AG04449 (cell line): Measurements from ENCODE around the gene COL4A1.
A peak's percentile ranks its signal among the peaks of the same experiment; 100 is the strongest.

Experiments used
- CTCF ChIA-PET: fragments of 350-600 bp; formaldehyde crosslinking; extraction: SDS; loops from one replicate; lab custom pipeline; 2021; ENCODE audit warnings: antibody characterized with exemption; lab: Yijun Ruan, JAX
- POLR2A ChIA-PET: fragments of 400-600, 350-600 bp; formaldehyde crosslinking; extraction: SDS; loops from one replicate; lab custom pipeline; 2020; ENCODE audit warnings: antibody characterized with exemption, inconsistent platforms; lab: Yijun Ruan, JAX
- DNase-seq: peaks from one replicate; pipeline ENCODE4 v3.0.0-alpha.2; 2010; ENCODE audit warnings: low read depth, low spot score
- H3K4me3 ChIP-seq: 2 replicates; pipeline ENCODE4 v1.5.1; 2011; ENCODE audit warnings: low read depth, mild to moderate bottlenecking, control low read depth, low read length
- TF ChIP-seq, protein P1 (sequence below): IDR thresholded peaks from one replicate; pipeline ENCODE4 v1.5.1; 2011; ENCODE audit warnings: mild to moderate bottlenecking, moderate library complexity, low read length, control low read depth, inconsistent platforms; ENCODE audit not compliant: insufficient read depth; ENCODE audit errors: missing control alignments

COL4A1 gene

DNA sequence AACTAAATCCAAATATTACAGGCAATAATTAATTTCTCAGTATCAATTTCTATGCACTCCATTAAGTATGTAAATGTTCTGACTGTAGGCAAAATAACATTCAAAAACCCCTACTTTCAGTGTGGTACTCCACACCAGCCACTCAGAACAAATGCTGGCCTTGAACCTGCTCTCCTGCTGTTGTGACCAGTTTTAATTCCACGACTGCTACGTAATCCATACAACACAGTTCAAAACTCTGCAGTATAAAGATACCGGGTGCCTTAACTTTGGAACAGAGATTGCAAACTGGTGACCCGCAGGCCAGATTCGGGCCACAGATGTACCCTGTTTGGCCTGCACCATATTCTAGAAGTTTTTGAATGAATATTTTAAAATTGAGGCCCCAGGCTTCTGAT lies 30.4 kb downstream of the COL4A1 start:
- H3K4me3 ChIP-seq = no peak overlapping the region
- TF ChIP-seq, protein P1, sequence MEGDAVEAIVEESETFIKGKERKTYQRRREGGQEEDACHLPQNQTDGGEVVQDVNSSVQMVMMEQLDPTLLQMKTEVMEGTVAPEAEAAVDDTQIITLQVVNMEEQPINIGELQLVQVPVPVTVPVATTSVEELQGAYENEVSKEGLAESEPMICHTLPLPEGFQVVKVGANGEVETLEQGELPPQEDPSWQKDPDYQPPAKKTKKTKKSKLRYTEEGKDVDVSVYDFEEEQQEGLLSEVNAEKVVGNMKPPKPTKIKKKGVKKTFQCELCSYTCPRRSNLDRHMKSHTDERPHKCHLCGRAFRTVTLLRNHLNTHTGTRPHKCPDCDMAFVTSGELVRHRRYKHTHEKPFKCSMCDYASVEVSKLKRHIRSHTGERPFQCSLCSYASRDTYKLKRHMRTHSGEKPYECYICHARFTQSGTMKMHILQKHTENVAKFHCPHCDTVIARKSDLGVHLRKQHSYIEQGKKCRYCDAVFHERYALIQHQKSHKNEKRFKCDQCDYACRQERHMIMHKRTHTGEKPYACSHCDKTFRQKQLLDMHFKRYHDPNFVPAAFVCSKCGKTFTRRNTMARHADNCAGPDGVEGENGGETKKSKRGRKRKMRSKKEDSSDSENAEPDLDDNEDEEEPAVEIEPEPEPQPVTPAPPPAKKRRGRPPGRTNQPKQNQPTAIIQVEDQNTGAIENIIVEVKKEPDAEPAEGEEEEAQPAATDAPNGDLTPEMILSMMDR = no peak
- no peak for DNase-seq
- POLR2A ChIA-PET = no interaction called here
- CTCF ChIA-PET = interaction anchor here (0.7 to 4.0 kb wide), 2 partner anchors 9 to 13 kb away, joined by 3 to 20 read pairs; no protein-coding TSS in a partner anchor

DNA sequence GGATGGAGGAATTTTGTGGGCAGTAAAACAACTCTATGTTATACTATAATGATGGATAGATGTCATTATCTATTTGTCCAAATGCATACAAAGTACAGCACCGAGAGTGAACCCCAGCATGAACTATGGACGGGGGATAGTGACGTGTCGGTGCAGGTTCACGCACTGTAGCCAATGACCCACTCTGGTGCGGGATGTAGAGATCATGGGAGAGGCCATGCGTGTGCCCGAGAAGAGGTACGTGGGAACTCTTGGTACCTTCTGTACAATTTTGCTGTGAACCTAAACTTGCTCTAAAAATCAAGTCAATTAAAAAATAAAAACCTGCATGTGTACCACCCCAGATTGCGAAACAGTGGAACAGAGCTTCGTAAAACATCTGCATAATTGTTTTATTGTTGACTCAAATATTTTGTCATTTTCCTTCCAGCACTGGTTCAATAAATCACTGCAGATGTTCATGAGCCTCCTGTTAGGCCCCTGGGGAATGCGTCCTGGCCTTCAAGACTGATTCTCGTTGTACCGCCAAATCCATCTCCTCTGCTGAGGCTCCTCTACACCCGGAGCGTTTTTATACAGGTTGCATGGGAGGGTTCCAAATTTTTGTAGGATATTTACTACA lies 30.9 kb downstream of the COL4A1 start:
- ChIA-PET POLR2A (no interaction called here), CTCF (interaction anchor here (1.9 to 4.0 kb wide), 2 partner anchors 13 to 29 kb away, joined by 10 to 20 read pairs; no protein-coding TSS in a partner anchor)
- DNase-seq = no peak
- no peak overlapping the region for H3K4me3 ChIP-seq
- TF ChIP-seq, protein P1 = no peak

DNA sequence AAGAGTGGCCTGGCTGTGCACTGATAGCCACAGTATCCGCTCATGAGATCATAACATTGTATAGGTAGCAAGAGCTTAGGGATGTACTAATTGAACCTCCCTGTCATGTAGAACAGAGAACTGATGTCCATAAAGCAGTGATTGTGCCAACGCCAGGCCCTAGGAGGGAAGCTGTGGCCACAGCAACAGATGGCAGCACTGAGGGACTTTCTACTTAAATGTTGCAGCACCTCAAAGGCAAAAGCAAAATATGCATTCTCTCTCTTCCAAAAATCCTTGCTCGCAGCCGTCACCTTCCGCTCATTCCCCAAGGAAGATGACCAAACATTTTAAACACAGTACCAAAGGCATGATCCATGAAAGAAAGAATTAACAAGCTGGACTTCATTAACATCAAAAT lies 32.3 kb downstream of the COL4A1 start:
- TF ChIP-seq, protein P1 = peak; percentile 42
- no peak for DNase-seq
- CTCF ChIA-PET = interaction anchor here (0.7 to 4.0 kb wide), 8 partner anchors 9 to 30 kb away, joined by 3 to 20 read pairs (median 4); no protein-coding TSS in a partner anchor
- no peak overlapping the region for H3K4me3 ChIP-seq
- POLR2A ChIA-PET = no interaction called here

DNA sequence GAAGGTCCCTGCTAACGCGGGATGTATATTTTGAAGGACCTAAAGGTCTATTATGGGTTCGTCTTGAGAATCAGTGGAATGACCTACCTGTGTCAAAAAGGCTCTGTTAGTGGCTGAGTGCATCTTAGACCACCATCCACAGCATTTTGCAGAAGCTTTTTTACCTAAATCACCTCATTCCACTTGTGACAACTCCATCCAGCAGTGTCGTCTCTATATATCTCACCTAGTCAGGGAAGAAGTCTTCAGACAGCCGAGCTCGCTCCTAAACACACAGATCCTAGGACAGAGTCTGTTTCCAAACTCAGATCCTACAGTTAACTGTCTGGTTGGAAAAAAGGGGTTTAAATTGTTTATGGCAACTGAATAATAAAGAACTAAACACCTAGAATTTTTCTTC lies 33.7 kb downstream of the COL4A1 start:
- TF ChIP-seq, protein P1 = no peak
- POLR2A ChIA-PET = no interaction called here
- no peak overlapping the region for H3K4me3 ChIP-seq
- CTCF ChIA-PET = interaction anchor here (4.0 kb wide), 1 partner anchor 10 kb away, joined by 20 read pairs; no protein-coding TSS in a partner anchor
- DNase-seq = no peak

DNA sequence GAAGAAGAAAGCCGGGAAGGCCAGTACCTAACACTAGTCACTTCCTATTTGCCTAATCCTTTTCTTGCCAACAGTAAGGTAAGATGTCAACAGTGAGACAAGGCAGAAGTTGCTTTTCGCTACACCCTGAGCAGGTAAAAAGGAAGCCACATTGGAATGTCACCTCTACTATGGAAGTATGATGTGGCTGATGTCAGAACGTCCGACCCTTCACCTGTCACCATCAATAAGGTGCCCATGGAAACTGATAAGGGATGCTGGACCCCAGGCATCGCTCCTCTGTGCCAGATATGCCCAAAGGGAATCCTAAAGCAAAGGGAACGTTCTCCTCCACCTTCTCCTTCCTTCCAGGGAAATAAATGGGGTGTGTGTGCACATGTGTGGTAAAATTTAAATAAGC lies 34.3 kb downstream of the COL4A1 start:
- POLR2A ChIA-PET = no interaction called here

DNA sequence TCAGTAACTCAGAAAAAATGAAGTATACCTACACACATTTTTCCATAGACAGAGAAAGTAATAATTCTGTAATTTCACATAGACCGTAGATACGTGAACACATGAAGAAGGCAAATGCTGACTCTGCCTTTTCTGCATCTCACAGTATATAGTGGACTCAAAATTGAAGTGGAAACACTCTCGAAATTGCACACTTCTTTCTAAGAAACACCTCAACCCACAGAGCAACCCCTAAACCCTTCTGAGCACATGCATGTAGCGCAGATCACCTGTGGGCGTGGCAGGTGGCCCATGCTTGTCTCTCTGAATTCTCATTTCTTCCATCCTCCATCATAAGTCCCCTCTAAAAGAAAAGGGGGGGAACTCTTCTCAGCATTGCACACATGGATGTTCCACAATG lies 34.7 kb downstream of the COL4A1 start:
- CTCF ChIA-PET = no interaction called here
- POLR2A ChIA-PET = no interaction called here
- no peak overlapping the region for H3K4me3 ChIP-seq
- TF ChIP-seq, protein P1 = no peak
- DNase-seq = no peak

More for the DNA sequence above, 34.3 kb downstream of the COL4A1 start:
- DNase-seq = no peak
- CTCF ChIA-PET = no interaction called here
- H3K4me3 ChIP-seq = no peak overlapping the region
- TF ChIP-seq, protein P1 = no peak
